Erythroblast (primary cell): ENCODE measurements around the gene GCG.

Source experiments
- DNase-seq, 2 experiments: peaks; one replicate each; lab custom pipeline; 2025; lab: John Stamatoyannopoulos, UW
- GATA1 ChIP-seq: IDR thresholded peaks from 2 replicates; pipeline ENCODE4 v1.6.1; 2011; ENCODE audit warnings: low read depth, mild to moderate bottlenecking, control low read depth, low read length, moderate library complexity
- POLR2A ChIP-seq: IDR thresholded peaks from 2 replicates; pipeline ENCODE4 v1.6.1; 2011; ENCODE audit warnings: mild to moderate bottlenecking, low read length

GCG gene

DNA sequence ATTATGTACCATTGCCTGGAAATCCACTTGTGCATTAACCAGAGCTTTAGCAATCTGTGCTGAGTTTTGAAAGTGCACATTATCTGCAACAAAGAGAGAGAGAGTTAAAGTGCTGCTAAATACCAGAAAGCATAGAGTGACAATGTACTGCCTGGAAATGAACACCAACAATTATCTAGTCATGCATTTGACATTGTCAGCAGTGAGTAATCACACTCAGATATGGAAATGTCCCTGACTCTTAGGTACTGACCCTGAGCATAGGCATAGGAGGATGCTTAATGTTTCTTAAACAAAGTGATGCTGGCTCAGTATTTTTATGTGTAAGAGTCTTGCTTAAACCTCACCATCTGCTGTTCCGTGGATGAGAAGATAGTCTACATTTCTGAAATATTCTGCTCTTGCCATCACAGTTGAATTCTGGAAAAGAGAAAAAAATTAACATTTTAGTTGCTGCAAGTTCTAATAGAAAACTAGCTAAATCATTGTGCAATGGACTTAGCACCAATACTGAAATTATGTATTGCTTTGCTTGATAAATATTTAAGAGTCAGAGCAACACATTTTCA lies 20.8 kb upstream of the GCG start:
- TF ChIP-seq GATA1 (no peak), POLR2A (no peak)
- no peak for DNase-seq

- TF ChIP-seq POLR2A = no peak
- no peak for TF ChIP-seq GATA1
- DNase-seq = no peak
These were observed 14.7 kb upstream of the GCG start for GRCh38 chr2:162166745-162167144.

GRCh38 chr2:162166174-162166573 lies 14.1 kb upstream of the GCG start:
- TF ChIP-seq POLR2A (no peak), GATA1 (no peak)

GRCh38 chr2:162164802-162165201 lies 12.8 kb upstream of the GCG start:
- TF ChIP-seq GATA1 (no peak), POLR2A (no peak)
- no peak for DNase-seq

More at GRCh38 chr2:162166174-162166573, 14.1 kb upstream of the GCG start:
- DNase-seq = no peak

DNA sequence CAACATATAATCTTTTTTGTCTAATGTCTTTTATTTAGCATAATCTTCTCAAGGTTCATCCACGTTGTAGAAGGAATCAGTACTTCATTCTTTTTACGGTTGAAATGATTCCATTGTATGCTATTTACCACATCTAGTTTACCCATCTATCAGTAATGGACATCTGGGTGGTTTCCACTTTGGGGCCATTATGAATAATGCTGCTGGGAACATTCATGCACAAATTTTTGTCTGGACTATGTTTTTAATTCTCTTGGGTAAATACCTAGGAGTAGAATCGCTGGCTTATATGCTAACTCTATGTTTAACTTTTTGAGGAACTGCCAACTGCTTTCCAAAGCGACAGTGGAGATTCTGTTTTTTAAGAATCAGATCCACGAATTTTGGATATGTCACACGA lies 7.4 kb upstream of the GCG start:
- TF ChIP-seq GATA1 = no peak
- no peak for TF ChIP-seq POLR2A
- DNase-seq = no peak

DNA sequence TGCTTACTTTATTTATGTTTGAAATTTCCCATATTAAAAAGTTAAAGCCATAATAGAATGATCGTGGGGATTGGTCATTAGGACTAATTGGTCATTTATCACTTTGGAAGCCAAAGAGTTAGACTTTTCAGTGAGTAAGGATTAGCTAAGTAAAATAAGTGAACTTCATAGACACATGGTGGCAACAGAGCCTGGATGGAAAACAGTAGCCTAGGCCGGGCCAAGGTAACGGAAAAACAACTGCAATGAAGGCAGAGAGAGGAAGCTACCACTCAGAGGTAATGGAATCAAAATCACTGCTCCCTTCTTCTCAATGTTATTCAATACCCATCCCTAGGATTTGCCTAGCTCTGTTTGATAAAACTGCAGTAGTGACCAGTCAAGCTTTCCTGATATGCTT lies 4.1 kb upstream of the GCG start:
- no peak for TF ChIP-seq GATA1
- TF ChIP-seq POLR2A = no peak
- no peak for DNase-seq

DNA sequence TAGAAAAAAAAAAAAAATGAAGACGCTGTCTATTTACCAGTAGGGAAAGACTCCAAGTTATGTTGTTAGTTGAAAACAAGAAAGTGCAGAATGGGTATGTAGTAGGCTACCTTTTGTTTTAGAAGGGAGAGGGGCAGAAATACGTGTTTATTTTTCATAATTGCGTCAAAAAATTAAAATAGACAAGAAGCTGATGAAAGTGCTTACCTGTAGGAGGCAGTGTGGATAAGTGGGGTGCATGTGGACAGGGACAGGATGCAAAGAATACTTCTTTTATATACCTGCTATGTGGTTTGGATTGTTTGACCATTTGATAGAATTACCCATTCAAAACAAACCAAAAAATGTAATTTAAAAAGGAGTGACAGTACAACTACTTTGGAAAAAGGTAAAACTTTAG lies 3.0 kb upstream of the GCG start:
- TF ChIP-seq GATA1 = no peak
- TF ChIP-seq POLR2A = no peak
- no peak for DNase-seq

DNA sequence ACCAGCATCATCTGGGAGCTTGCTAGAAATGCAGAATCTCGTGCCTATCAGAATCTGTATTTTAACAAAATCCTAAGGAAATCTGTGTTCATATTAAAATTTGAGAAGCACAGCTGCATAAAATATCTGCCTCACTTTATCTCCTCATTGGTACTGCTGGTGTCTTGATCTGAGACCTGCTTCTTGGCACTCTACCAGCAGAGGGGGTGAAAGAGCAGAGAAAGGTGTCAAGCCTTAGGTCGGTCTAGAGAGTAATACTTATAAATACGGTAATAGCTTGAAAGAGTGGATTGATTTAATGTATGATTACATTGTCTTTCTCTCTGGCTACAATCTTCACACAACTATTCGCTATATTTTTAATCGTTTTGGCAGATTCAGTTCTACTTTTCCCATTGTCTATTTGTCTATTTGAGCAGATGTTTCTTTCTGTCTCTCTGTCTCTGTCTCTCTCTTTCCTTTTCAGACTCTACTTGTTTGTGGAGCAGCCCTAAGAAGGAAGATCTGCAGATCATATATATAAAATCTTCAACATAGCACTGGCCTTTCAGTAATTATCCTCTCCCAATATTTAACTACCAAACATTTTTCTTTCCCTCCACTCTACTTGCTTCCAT lies 1.7 kb upstream of the GCG start:
- peak; percentile 39 to 61 for DNase-seq
- no peak for TF ChIP-seq POLR2A
- no peak for TF ChIP-seq GATA1

GRCh38 chr2:162149940-162150339 lies 2.1 kb downstream of the GCG start:
- TF ChIP-seq GATA1 = no peak
- TF ChIP-seq POLR2A = no peak
- DNase-seq = no peak

DNA sequence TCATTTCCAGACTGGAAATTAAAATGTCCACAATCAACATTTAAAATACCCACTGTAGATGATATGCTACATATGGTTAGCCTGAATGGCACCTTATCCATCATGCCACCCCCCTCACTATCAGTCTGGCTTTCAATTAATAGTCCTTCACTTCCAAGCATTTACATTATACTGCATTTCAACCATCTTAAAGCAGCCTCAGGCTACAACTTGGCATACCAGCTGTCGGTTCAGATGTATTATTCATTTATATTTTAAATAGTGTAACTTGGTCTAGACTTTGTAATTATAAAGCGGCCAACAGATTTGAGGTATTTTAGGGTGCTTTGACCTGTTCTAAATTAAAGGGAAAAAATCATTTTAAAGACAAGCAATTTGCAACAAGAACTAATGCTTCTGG lies 2.6 kb downstream of the GCG start:
- DNase-seq = no peak
- TF ChIP-seq POLR2A (no peak), GATA1 (no peak)

- no peak for DNase-seq
- no peak for TF ChIP-seq POLR2A
- TF ChIP-seq GATA1 = no peak
These were observed 3.1 kb downstream of the GCG start for GRCh38 chr2:162148956-162149355.

GRCh38 chr2:162143969-162144368 lies 8.1 kb downstream of the GCG start:
- DNase-seq = no peak
- TF ChIP-seq POLR2A = no peak
- TF ChIP-seq GATA1 = no peak

GRCh38 chr2:162138310-162138709 lies 13.7 kb downstream of the GCG start:
- TF ChIP-seq GATA1 = no peak
- no peak for TF ChIP-seq POLR2A
- DNase-seq = no peak

DNA sequence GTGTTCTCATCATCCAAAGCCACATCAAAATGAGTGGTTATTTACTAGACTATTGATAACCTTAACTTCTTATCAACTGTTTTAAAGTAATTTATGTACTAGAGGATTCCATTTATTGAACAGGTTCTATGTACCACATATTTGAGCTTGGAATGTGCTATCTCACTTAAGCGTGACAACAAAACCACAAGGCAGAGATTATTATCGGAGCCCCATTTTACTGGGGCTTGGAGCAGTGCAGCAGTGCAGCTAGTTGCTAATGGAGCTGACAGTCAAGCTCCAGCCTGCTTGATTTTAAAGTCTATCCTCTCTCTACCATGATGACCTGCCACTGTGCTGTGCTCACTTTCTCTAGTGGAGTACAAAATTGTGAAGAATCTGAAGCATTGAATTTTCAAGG lies 24.6 kb downstream of the GCG start:
- TF ChIP-seq POLR2A (no peak), GATA1 (no peak)
- peak in 1 of 2 experiments; percentile 5 for DNase-seq

GRCh38 chr2:162126527-162126926 lies 25.5 kb downstream of the GCG start:
- DNase-seq = no peak
- no peak for TF ChIP-seq POLR2A
- no peak for TF ChIP-seq GATA1
